Measurements from ENCODE around the gene ARV1.

- TF ChIP-seq GATA2 (IDR thresholded peaks at IDR 0.05; ENCODE audit: low read depth, low read length) (no peak), GATA3 (IDR thresholded peaks at IDR 0.05; ENCODE audit: low read depth, low read length) (no peak)
Measured at GRCh38 chr1:231049121-231049979, 70.5 kb downstream of the ARV1 start.
